Measurements from ENCODE around the gene C2orf49. TPM values are rescaled to one million over a fixed set of nuclear protein-coding genes. Genes with fewer than 3 reads are reported as not detected.

The C2orf49 gene
- total and polyA plus RNA-seq, 2 of the 8 experiments (the other 6 are each of a cell fraction or from before 2014, with no cell fraction given): 5.6 to 19.9 TPM

GRCh38 chr2:105378921-105379383, 41.6 kb downstream of the C2orf49 start:
- CTCF ChIA-PET (ENCODE audit: partially characterized antibody): interaction anchor here (1.0 to 2.6 kb wide), 4 partner anchors 14 to 143 kb away, joined by 3 to 8 read pairs (median 6); no protein-coding TSS in a partner anchor
- Histone ChIP-seq H3K79me2 (ENCODE audit: control insufficient read depth in 1 of 2, insufficient read depth in 2 of 2, low read length in 2 of 2) (no peaks in the 10 kb centered on the region), H4K91ac (replicated peaks; ENCODE audit: insufficient read length, low read length) (no peak overlapping the region), H3K27me3 (replicated peaks in 1 of 4; ENCODE audit: control insufficient read depth in 3 of 4, extremely low read depth in 1 of 4, insufficient read depth in 3 of 4, low read length in 3 of 4) (no peaks in the 10 kb centered on the region), H2BK20ac (ENCODE audit: low read length) (no peak overlapping the region), H2BK15ac (ENCODE audit: low read length) (no peak overlapping the region), H3K4me3 (ENCODE audit: extremely low read depth in 1 of 4, insufficient read depth in 2 of 4, low read depth in 3 of 4, low read length in 4 of 4) (no peak overlapping the region), H3K23ac (ENCODE audit: insufficient read length) (no peak overlapping the region), H4K8ac (ENCODE audit: extremely low read depth, insufficient read depth, low read length) (no peak overlapping the region), H3K79me1 (ENCODE audit: low read depth, low read length) (no peaks in the 10 kb centered on the region), H2BK12ac (ENCODE audit: low read depth, low read length) (no peak overlapping the region), H3K9ac (replicated peaks in 1 of 4; ENCODE audit: extremely low read depth in 1 of 4, low read depth in 3 of 4, low read length in 3 of 4) (no peak overlapping the region), H3K18ac (ENCODE audit: extremely low read depth, low read length) (no peak overlapping the region), H3K36me3 (ENCODE audit: control insufficient read depth in 2 of 4, insufficient read depth in 4 of 4, low read length in 3 of 4) (peaks cover 6 to 16% (median 7%) of the 10 kb centered on the region in 4 experiments; a peak in 5 of 8 replicates), H3K9me3 (ENCODE audit: insufficient read depth in 2 of 2, low read depth in 1 of 2, low read length in 1 of 2) (no peaks in the 10 kb centered on the region), H2AK5ac (ENCODE audit: low read depth, low read length) (no peak overlapping the region), H2BK120ac (replicated peaks; ENCODE audit: low read depth, low read length) (no peak overlapping the region), H2BK5ac (ENCODE audit: low read depth, low read length) (no peak overlapping the region), H3K4me2 (ENCODE audit: insufficient read depth in 1 of 2, low read depth in 2 of 2, low read length in 2 of 2) (no peak overlapping the region), H3K4ac (replicated peaks; ENCODE audit: insufficient read length, low read depth, low read length) (no peak overlapping the region), H3K14ac (ENCODE audit: insufficient read length) (no peak overlapping the region), H3K56ac (replicated peaks; ENCODE audit: insufficient read length, low read depth, low read length) (no peak overlapping the region), H4K20me1 (replicated peaks in 1 of 2; ENCODE audit: control insufficient read depth in 1 of 2, insufficient read depth in 2 of 2, low read length in 2 of 2) (no peaks in the 10 kb centered on the region), H3K4me1 (replicated peaks in 1 of 4; ENCODE audit: control insufficient read depth in 3 of 4, insufficient read depth in 4 of 4, low read length in 3 of 4) (no peaks in the 10 kb centered on the region; a peak in 2 of 7 replicates), H4K5ac (ENCODE audit: insufficient read length, low read depth, low read length) (no peak overlapping the region), H2AFZ (ENCODE audit: low read length) (no peak overlapping the region), H3K23me2 (ENCODE audit: low read depth, low read length) (no peaks in the 10 kb centered on the region), H3K27ac (ENCODE audit: low read depth, low read length) (no peak overlapping the region)
- DNase-seq (ENCODE audit: low read depth in 1 of 2, low spot score in 2 of 2) (no peak), FAIRE-seq (no peak)
- WGBS, 2 experiments (ENCODE audit: extremely low coverage in 1 of 2, insufficient coverage in 1 of 2, insufficient read length in 1 of 2, insufficient replicate concordance in 2 of 2, low coverage in 1 of 2, low lambda C conversion rate in 2 of 2, missing lambda C conversion rate in 1 of 2): 95% methylated on average over 4 of the region's 4 CpGs; no CpG with 5 or more reads in 1 of the 2 experiments
- POLR2A ChIA-PET (ENCODE audit: partially characterized antibody): interaction anchor here (1.1 kb wide), 1 partner anchor 49 kb away, joined by 3 read pairs; no protein-coding TSS in a partner anchor
- TF ChIP-seq KDM5A (IDR thresholded peaks at IDR 0.05; ENCODE audit: low read length) (no peak), CHD2 (IDR thresholded peaks at IDR 0.05; ENCODE audit: low read length) (no peak), RXRA (IDR thresholded peaks at IDR 0.05; ENCODE audit: insufficient read depth, low read depth, low read length) (no peak), GABPA (IDR thresholded peaks at IDR 0.05; ENCODE audit: borderline replicate concordance, insufficient read depth, low read length) (no peak)

Data from H1 (cell line).